ENCODE data around the gene WSB1.

- TF ChIP-seq MAZ (CRISPR knock-in tag; conservative IDR thresholded peaks at IDR 0.05 in 1 of 2, IDR thresholded peaks at IDR 0.05 in 1 of 2) (no peak), MYC (IDR thresholded peaks at IDR 0.05; ENCODE audit: low read depth, low read length) (no peak), MYC (CRISPR knock-in tag; IDR thresholded peaks at IDR 0.05; ENCODE audit: borderline replicate concordance, low read depth) (no peak), JUNB (CRISPR knock-in tag; conservative IDR thresholded peaks at IDR 0.05) (no peak), CREM (IDR thresholded peaks at IDR 0.05; ENCODE audit: low read depth) (no peak), ZNF77 (CRISPR knock-in tag; IDR thresholded peaks at IDR 0.05) (no peak)
These were observed 24.3 kb downstream of the WSB1 start for GRCh38 chr17:27318228-27318627.
